GM19324 (cell line): ENCODE data around the gene VAMP2.

Experiments used
- ATAC-seq: cut with Tn5 transposase; IDR thresholded peaks from one replicate; pipeline ENCODE4 v1.9.1; 2021; ENCODE audit warnings: mild to moderate bottlenecking, moderate library complexity; ENCODE audit not compliant: unreplicated experiment, low FRiP score

Gene VAMP2, protein sequence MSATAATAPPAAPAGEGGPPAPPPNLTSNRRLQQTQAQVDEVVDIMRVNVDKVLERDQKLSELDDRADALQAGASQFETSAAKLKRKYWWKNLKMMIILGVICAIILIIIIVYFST

DNA sequence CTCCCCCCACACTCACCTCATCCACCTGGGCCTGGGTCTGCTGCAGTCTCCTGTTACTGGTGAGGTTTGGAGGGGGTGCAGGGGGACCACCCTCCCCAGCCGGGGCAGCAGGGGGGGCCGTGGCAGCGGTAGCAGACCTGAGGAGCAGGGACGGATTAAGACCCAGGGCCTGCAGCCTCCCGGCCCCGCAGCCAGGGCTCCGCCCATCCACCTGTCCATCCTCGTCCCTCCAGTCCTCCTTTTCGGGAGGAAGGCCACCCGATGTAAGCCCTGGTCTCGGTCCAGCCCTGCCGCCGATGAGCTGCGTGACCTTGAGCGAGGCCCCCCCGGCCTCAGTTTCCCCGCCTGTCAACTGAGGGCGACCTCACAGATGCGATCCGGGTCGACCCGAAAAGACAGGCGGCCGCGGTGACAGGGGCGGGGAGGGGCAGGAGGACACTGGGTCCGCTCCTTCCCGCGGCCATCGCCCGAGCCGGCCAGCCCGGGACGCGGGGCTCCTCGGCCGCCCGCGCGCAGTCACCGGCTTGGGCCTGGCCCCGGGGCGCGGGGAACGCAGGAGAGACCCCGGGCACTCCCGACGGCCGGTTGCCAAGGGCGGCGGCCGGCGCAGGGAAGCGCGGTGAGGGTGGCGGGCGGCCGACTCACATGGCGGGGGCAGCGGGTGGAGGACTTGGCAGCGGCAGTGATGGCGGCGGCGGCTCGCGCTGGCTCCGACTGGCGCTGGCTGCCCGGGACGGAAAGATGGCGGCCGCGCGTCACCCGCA is at the start of gene VAMP2:
Gene VAMP2 (minus strand): TSS at position 716 of the 764 bp plus-strand sequence. CDS start 69 bp downstream, at position 647.
- ATAC-seq: peak; percentile 45

DNA sequence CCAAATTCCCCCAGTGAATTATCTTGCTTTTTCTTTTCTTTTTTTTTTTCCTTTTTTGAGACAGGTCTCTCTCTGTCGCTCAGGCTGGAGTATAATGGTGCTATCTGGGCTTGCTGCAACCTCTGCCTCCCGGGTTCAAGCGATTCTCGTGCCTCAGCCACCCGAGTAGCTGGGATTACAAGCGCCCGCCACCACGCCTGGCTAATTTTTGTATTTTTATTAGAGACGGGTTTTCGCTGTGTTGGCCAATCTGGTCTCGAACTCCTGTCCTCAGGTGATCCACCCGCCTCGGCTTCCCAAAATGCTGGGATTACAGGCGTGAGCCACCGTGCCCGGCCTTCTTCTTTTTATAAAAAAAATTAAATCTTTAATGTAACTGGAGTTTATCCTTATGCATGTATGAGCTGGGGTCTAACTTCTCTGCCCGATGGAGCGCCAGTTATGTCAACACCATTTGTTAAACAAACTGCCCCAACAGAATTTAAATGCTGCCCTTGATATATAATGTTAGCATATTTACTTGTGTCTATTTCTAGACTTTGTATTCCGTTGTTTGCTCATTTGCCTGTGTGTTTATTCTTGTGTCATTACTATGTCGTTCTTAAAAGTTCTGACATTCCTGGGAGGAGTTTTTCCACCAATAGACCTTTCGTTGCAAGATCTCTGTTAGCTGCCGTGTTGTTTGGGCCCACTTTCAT is 48.2 kb upstream of the VAMP2 start:
- ATAC-seq: peak; percentile 8

DNA sequence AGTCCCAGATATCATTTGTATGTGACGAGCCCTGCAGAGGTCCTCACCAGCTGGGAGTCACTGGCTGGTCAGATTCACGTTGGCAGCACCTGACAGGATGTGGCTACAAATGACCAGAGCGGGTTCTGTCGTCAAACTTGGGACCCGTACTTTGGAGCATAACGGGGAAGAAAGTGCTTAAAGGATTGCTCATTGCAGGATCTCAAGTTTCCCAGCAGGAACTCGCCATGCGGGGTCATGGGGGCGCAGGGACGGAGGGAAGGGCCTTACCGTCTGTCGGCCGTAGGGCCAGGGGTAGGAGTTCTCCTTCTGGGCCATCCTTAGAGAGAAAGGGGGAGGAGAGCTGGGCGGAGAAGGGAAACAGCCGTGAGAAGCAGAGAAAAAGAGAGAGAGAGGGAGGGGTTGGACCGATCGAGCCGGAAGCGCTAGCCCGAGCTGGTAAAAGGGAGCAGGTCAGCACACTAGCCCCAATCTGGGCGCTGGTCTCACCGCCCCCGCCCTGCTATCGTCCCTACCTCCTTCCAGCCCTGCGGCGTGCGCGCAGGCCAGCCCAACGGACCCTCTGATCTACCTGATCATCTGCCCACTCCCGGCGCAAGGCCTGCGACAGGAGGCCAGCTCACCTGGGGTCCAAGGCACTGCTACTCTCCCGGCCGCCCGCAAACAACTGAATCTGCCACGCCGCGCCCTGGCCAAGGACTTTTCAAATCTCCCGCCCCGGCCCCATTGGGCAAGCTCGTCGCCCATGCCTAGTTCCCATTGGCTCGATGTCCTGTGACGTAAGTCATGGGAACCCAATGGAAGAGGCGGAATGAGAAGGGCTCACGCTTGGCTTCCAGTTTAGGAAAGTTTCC is 47.4 kb upstream of the VAMP2 start, which contains the start of gene AURKB:
Gene AURKB (minus strand): TSS at position 669 of the 854 bp plus-strand sequence. CDS start 351 bp downstream, at position 318.
- peak; percentile 83 for ATAC-seq

DNA sequence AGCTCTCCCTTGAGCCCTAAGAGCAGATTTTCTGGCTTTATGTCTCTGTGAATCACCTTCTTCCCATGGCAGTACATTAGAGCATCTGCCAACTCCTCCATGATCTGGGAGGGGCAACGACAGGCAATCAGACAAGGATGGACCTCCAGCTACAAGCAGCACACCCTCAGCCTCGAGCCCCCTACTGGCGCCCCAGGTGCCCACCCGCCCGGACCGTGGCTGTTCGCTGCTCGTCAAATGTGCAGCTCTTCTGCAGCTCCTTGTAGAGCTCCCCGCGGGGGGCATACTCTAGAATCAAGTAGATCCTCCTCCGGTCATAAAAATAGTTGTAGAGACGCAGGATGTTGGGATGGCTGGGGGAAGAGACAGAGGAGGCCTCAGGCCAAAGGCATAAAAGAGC is 43.8 kb upstream of the VAMP2 start:
- no peak for ATAC-seq

DNA sequence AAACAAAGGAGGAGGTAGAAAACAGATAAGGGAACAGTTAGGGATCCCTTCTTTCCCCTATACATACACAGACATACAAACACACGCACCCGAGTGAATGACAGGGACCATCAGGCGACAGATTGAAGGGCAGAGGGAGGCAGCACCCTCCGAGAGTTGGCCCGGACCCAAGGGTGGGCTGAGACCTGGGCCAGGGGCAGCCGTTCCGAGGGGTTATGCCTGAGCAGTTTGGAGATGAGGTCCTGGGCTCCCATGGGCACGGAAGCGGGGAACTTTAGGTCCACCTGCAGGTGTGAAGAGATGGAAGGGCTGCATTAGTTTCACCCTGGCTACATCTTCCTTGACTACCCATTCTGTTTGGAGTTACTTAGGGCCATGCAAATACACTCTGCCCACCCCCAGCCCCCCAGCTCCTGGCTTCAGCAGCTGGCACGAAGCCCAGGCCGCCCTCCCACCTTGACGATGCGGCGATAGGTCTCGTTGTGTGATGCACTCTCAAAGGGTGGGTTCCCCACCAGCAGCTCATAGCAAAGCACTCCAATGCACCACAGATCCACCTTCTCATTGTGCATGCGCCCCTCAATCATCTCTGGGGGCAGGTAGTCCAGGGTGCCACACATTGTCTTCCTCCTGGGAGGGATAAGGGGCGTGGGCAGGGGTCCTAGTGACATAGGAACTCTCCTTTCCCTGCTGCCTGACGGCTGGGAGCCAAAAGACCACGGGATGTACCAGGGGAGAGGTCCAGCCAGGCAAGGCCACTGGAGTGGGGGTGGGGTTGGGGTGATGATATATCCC is 42.2 kb upstream of the VAMP2 start:
- ATAC-seq: no peak

DNA sequence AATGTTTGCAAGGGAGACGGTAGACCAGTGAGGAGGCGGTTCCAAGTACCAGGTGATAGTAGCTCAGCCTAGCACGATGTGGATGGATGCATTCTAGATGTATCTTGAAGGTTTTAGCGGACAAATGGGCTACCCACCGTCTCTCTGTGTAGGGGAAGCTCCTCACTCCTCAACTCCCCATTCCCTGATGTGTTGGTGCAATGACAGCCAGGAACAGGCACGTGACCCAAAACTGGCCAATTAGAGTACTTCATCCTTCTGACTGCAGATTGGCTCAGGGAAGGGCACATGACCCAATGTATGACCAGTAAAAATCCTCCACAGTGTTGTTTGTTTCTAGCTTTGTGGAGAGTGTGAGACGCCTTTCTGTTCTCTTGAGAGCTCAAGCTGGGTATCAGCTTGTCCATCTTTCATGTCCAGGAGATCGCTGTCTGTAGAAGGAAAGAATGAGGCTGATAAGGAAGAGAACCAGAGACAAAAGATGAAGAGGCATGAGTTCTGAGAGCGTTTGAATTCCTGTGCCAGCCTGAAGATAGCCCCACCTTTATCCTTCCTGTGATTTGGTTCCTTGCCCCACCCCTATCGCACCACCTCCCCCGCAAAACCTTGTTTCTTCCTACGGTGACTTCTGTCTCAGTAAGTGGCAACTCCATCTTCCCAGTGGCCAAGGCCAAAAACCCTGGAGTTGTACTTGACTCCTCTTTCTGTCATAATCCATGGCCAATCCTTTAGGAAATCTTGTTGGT is 29.5 kb upstream of the VAMP2 start:
- ATAC-seq: peak; percentile 22

DNA sequence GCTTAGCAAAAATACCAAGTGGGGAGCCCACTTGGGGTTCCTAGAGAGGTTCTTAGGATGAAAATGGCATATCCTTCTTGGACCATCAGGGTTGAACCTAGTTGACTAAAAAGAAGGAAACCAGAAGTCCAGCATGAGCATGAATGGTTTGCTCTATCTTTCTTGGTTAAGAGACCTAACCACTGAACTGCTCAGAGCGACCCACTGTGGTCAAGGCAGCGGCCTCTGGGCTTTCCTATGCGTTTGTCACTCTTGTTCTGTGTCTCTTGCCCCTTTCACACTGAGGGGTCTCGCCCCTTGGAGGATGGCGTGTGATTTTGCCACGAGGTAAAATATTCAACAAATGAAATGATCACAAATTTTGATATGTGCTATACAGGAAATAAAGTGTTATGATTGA is 27.8 kb upstream of the VAMP2 start:
- ATAC-seq: no peak

DNA sequence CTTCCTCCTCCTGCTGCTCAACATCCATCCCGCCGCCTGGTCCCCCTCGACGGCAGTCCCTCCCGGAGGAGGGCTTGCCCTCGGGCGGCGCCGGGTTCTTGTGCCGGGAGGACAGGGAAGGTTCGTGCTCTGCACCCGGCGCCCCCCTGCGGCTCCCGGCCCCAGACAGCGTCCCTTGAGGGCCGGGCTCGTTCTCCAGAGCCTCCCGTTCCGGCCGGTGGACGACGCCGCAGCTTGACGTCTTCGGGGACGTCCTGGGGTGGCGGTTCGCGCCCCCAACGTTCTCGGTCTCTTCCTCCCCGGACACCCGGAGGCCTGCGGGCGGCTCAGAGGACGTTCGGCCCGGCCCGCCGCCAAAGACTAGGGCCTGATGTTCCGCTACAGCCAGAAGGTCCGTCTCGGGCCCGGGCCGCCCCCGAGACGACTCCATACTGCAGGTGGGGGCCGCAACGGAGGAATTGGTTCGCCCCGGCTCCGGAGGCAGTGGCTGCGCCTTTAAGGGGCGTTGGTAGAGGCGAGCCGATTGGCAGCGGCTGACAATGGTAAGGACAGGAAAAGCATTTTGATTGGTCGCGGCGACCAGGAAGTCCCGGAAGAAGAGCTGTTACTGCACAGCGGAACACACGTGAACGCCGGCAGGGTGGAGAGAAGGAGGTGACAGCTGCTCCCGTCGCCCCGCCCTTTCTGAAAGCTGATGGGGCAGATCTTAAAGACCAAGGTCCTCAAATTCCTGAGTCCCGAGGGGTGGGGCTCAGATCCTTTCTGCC is 27.1 kb upstream of the VAMP2 start, which contains the start of gene BORCS6:
Gene BORCS6 (minus strand): TSS at position 470 of the 767 bp plus-strand sequence. CDS start 40 bp downstream, at position 430.
- ATAC-seq: peak; percentile 47

DNA sequence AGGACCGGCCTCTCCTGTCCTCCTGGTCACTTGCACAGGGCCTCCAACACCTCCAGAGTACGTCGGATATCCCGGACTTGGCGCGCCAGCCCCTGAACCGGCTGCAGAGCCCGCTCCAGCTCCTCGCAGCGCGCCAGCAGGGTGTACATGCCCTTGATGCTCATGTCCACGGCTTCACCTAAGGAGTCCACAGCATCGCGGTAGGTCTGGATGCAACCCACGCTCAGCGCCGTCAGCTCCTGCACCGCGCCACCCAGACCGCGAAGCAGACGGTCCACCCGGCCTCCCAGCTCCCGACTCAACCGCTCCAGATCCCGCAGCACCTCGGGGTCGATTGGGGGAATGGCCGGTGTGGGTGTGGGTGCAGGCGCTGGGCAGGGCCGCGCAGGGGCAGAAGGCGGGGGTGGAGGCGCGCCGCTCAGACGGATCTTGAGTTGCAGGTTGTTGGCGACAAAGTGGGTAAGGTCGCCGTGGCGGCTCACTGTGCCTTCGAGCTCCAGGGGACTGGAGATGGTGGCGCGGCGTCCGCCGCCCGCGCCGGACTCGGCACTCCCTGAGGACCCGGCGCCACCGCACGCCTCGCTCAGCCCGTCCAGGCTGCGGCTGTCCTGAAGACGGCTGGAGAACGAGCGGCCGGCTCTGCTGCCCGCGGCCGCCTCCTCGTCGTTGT is 26.4 kb upstream of the VAMP2 start:
- ATAC-seq: no peak

DNA sequence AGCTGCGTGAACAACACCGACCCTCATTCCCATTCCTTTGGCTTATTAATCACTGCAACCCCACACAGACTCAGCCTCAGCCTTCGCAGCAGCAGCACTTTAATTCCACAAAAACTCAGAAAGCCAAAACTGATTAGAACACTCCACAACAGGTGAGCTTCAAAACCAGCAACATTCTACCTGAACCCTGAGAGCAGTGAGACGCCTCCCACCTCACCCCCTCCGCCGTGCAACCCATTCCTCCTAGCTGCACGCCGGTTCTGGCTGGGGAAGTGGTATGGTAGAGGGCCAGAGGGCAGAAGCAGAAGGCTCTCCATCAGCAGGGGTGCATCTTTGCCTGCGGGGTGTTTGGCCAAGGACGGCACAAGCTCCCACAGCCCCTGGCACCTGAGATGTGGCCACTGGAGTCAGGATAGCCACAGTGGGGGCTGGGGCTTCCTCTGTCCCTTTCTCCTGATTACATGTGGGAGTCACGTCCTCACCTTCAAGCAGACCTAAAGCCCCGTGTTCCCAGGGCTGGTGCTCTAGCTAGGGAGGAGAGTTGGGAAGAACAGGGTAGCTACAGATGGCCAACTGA is 25.6 kb upstream of the VAMP2 start:
- no peak for ATAC-seq

DNA sequence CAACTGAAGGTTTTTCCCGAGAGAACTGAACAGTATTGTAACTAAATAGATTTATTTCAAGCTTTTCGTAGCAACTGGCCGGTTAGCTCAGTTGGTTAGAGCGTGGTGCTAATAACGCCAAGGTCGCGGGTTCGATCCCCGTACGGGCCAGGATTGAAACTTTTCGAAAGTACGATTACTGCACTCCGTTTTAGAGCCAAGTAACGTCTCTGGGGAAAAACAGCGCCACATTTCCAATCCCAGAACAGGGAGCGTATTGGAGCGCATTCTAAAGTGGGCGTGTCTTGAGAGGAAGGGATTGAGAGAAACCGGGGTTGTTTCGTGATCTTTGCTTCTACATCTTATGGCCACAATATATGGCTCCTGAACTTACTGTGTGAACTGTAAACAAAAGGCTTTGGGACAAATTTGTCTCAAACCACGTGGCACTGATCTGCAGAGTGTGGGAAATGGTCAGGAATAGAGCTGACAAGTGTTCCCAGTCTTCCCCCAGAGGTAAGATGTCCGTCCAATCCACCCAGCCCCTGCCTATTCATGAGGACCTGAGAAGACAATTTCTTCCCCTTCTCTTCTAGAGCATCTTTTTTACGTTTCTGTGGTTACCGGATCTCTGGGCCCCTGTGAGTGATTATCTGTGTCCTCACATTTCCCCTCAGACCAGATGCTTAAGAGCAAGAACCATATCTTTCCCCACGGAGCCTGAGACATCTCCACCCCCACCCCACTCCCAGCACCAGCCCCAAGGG is 24.9 kb upstream of the VAMP2 start:
- ATAC-seq: peak; percentile 27

DNA sequence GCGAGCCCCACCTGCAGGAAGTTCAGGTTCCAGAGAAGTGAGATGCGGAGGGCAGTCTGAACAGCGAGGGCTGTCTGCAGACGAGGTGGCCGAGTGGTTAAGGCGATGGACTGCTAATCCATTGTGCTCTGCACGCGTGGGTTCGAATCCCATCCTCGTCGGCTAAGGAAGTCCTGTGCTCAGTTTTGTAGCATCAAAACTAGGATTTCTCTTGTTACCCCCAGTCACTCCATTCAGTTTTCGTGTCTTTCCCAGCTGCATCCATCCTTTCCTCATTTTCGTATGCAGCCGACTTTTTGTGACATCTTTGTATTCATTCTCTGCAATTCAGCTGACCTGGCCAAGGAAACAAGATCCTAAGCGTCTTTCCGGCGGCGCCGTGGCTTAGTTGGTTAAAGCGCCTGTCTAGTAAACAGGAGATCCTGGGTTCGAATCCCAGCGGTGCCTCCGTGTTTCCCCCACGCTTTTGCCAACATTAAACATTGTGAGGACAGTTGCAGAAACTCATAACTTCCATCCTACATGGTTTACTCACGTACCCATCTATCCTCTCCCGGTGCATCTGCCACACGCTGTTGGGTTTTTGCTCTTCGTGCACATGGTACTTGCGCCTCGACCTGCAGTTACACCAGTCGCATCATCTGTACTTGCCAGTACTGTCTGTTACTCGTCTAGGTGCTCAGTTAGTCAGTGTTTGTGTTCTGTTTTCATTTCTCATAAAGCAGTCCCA is 24.2 kb upstream of the VAMP2 start:
- peak; percentile 30 for ATAC-seq

DNA sequence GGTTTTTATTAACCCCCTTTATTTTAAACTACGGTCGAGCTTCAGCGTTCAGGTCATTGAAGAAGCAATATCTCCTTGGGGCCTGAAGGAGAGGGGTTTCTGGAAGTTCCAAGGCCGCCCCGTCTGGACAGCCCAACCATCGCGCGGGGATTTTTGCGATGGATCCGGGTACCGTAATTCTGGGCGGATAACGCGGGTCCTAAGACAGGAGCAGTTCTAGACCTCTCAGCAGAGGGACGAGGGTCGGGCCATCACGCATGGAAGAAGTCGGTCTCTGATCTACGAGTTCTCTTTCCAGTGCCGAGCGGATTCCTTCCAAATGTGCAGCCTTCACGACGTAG is 23.7 kb upstream of the VAMP2 start:
- no peak for ATAC-seq

DNA sequence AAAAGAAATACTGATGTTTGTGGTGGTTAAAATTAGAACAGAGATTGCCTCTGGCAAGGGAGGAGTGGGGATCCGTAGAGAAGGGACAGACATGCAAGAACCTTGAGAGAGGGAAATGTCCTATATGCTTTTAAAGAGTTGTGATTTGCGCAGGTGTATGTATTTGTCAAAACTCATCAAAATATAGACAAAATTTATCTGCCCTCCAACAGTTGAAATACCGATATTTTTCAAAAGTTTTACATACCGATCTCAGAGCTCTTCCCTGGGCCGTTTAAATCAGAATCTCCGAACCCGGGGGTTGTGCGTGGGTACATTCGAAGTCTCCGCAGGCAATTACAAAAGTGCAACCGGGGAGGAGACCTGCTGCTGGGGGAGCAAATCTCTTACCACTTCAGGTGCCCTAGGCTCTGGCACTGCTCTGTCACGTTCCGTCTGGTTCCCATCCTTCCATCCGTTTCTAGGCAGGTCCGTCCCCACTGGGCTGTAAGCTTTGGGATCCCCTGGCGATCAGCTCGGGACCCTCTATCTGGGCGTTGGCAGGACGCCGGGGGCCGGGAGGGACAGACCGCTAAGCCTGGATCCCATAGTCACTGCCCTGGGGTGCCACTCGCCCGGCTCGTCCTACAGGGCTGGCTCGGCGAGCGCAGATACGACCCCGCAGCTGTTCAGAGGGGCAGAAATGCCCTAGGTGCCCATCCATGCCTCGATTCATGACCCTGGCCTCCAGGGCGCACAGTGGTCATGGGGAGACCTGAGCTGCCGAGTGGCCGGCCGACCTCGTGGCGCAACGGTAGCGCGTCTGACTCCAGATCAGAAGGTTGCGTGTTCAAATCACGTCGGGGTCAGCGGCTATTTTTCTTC is 23.1 kb upstream of the VAMP2 start:
- no peak for ATAC-seq

DNA sequence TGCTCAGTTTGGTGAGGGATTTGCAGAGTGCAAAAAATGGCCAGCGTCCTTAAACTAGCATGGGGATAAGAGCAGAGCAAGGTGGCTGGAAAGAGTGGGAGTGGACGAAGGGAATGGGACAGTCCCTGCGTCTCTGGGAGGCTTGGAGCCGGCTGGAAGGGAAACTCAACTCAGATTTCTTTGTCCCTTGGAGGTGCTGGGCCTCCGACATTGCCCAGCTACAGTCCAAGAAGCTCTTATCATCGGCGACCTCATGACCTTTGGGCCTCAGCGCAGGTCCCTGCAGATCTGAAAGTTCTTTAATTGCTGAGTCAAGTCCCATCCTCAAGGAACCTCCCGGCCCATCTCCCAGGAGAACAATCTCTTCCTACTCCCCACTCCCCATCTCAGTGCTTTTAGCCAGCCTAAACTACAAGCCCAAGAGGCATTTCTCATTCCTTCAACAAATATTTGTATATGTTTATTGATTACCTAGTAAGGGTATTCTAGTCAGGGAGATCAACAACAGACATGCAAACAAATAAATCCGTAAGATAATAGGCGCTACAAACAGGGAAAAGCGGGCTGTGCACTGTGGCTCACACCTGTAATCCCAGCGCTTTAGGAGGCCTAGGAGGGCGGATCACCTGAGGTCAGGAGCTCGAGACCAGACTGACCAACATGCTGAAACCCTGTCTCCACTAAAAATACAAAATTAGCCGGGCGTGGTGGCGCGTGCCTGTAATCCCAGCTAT is 14.4 kb upstream of the VAMP2 start:
- ATAC-seq: no peak
